K562 (cell line): ENCODE results near the gene PPP1CA.

Source experiments
- BHLHE40 ChIP-seq: IDR thresholded peaks from 2 replicates; pipeline ENCODE4 v1.6.1; 2011; ENCODE audit warnings: low read length, improper control_type of control experiment
- CBX5 ChIP-seq: IDR thresholded peaks from 2 replicates; pipeline ENCODE4 v1.6.1; 2014; ENCODE audit warnings: low read depth, borderline replicate concordance
- EP300 ChIP-seq: IDR thresholded peaks from 2 replicates; pipeline ENCODE4 v1.6.1; 2012; ENCODE audit warnings: low read length, improper control_type of control experiment
- MAZ ChIP-seq, 2 experiments: fragments of 450-650 bp in 1 of 2; sonication (generic) in 1 of 2; formaldehyde crosslinking; IDR thresholded peaks in 1 of 2; conservative IDR thresholded peaks in 1 of 2; 2 replicates each; pipeline versions ENCODE4 v1.4.0 to v1.5.0; 2020; ENCODE audit warnings: mild to moderate bottlenecking in 1 of 2, missing genetic modification reagents in 1 of 2
- NFE2 ChIP-seq: IDR thresholded peaks from 2 replicates; pipeline ENCODE4 v1.6.1; 2014; ENCODE audit warnings: antibody characterized with exemption, low read depth
- POLR2A ChIP-seq: fragments of 450-650 bp; conservative IDR thresholded peaks from 2 replicates; pipeline ENCODE4 v1.6.1; 2016
- TF ChIP-seq, protein P1 (sequence below): fragments of 450-650 bp; IDR thresholded peaks from 2 replicates; pipeline ENCODE4 v1.6.1; 2016
- TF ChIP-seq, protein P2 (sequence below), 3 experiments: IDR thresholded peaks in 2 of 3; conservative IDR thresholded peaks in 1 of 3; 2 replicates each; pipeline ENCODE4 v1.5.1; 2011 to 2012; ENCODE audit warnings: low read length in 3 of 3, mild to moderate bottlenecking in 3 of 3, control low read depth in 2 of 3, improper control_type of control experiment in 1 of 3, inconsistent platforms in 1 of 3, low read depth in 1 of 3, mixed read lengths in 1 of 3, moderate library complexity in 1 of 3; ENCODE audit not compliant: insufficient read depth in 2 of 3
- TF ChIP-seq, protein P3 (sequence below): fragments of 250-450 bp; sonication (Bioruptor Pico); IDR thresholded peaks from 2 replicates; pipeline ENCODE4 v1.4.0; 2020
- TF ChIP-seq, protein P4 (sequence below), 2 experiments: fragments of 450-650 bp in 1 of 2; IDR thresholded peaks; 2 replicates each; pipeline ENCODE4 v1.6.1; 2011 to 2017; ENCODE audit warnings: low read depth in 2 of 2, antibody characterized with exemption in 1 of 2, borderline replicate concordance in 1 of 2, low read length in 1 of 2, mild to moderate bottlenecking in 1 of 2, mixed read lengths in 1 of 2; ENCODE audit not compliant: control insufficient read depth in 1 of 2

DNA sequence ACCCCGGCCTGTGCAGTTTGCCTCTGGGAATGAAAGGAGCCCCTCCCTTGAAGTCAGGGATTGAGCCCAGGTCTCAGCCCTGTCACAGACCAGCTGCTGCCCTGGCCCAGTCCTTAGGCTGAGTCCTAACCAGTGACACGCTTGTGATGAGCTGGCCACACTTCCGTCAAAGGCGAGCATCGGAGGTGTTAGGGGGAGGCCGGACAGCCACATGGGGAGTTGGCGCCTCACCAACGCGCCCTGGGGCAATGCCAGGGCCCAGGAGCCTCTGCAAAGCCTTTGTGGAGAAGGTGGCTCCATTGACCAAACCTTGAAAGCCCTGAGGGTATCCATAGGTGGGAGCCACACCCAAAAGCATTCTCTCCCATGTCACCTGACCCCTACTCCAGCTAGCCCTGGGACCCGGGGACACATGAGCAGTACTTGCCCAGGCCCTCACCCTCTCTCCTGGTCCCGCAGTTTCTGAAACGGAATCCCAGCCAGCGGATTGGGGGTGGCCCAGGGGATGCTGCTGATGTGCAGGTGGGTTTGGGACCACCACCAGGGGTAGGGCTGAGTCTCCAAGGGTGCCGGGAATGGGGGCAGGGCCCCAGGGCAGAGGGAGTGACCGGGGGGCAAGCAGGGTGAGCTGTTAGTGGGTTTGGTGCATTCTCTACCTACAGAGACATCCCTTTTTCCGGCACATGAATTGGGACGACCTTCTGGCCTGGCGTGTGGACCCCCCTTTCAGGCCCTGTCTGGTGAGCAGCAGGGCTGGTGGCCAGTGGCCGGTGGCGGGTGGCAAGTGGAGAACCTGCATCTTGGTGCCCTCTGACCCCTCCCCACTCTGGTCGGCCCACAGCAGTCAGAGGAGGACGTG is 32.1 kb upstream of the PPP1CA start:
- TF ChIP-seq CBX5 (no peak), NFE2 (no peak), POLR2A (no peak), MAZ (CRISPR knock-in tag; conservative IDR thresholded peaks at IDR 0.05 in 1 of 2, IDR thresholded peaks at IDR 0.05 in 1 of 2) (no peak), BHLHE40 (no peak), EP300 (no peak)
- TF ChIP-seq, protein P1, sequence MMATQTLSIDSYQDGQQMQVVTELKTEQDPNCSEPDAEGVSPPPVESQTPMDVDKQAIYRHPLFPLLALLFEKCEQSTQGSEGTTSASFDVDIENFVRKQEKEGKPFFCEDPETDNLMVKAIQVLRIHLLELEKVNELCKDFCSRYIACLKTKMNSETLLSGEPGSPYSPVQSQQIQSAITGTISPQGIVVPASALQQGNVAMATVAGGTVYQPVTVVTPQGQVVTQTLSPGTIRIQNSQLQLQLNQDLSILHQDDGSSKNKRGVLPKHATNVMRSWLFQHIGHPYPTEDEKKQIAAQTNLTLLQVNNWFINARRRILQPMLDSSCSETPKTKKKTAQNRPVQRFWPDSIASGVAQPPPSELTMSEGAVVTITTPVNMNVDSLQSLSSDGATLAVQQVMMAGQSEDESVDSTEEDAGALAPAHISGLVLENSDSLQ = no peak
- TF ChIP-seq, protein P2, sequence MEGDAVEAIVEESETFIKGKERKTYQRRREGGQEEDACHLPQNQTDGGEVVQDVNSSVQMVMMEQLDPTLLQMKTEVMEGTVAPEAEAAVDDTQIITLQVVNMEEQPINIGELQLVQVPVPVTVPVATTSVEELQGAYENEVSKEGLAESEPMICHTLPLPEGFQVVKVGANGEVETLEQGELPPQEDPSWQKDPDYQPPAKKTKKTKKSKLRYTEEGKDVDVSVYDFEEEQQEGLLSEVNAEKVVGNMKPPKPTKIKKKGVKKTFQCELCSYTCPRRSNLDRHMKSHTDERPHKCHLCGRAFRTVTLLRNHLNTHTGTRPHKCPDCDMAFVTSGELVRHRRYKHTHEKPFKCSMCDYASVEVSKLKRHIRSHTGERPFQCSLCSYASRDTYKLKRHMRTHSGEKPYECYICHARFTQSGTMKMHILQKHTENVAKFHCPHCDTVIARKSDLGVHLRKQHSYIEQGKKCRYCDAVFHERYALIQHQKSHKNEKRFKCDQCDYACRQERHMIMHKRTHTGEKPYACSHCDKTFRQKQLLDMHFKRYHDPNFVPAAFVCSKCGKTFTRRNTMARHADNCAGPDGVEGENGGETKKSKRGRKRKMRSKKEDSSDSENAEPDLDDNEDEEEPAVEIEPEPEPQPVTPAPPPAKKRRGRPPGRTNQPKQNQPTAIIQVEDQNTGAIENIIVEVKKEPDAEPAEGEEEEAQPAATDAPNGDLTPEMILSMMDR (IDR thresholded peaks at IDR 0.05 in 2 of 3, conservative IDR thresholded peaks at IDR 0.05 in 1 of 3; ENCODE audit: insufficient read depth in 2 of 3, low read depth in 1 of 3, low read length in 3 of 3) = no peak
- TF ChIP-seq, protein P3, sequence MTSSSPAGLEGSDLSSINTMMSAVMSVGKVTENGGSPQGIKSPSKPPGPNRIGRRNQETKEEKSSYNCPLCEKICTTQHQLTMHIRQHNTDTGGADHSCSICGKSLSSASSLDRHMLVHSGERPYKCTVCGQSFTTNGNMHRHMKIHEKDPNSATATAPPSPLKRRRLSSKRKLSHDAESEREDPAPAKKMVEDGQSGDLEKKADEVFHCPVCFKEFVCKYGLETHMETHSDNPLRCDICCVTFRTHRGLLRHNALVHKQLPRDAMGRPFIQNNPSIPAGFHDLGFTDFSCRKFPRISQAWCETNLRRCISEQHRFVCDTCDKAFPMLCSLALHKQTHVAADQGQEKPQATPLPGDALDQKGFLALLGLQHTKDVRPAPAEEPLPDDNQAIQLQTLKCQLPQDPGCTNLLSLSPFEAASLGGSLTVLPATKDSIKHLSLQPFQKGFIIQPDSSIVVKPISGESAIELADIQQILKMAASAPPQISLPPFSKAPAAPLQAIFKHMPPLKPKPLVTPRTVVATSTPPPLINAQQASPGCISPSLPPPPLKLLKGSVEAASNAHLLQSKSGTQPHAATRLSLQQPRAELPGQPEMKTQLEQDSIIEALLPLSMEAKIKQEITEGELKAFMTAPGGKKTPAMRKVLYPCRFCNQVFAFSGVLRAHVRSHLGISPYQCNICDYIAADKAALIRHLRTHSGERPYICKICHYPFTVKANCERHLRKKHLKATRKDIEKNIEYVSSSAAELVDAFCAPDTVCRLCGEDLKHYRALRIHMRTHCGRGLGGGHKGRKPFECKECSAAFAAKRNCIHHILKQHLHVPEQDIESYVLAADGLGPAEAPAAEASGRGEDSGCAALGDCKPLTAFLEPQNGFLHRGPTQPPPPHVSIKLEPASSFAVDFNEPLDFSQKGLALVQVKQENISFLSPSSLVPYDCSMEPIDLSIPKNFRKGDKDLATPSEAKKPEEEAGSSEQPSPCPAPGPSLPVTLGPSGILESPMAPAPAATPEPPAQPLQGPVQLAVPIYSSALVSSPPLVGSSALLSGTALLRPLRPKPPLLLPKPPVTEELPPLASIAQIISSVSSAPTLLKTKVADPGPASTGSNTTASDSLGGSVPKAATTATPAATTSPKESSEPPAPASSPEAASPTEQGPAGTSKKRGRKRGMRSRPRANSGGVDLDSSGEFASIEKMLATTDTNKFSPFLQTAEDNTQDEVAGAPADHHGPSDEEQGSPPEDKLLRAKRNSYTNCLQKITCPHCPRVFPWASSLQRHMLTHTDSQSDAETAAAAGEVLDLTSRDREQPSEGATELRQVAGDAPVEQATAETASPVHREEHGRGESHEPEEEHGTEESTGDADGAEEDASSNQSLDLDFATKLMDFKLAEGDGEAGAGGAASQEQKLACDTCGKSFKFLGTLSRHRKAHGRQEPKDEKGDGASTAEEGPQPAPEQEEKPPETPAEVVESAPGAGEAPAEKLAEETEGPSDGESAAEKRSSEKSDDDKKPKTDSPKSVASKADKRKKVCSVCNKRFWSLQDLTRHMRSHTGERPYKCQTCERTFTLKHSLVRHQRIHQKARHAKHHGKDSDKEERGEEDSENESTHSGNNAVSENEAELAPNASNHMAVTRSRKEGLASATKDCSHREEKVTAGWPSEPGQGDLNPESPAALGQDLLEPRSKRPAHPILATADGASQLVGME (CRISPR knock-in tag) = no peak
- TF ChIP-seq, protein P4, sequence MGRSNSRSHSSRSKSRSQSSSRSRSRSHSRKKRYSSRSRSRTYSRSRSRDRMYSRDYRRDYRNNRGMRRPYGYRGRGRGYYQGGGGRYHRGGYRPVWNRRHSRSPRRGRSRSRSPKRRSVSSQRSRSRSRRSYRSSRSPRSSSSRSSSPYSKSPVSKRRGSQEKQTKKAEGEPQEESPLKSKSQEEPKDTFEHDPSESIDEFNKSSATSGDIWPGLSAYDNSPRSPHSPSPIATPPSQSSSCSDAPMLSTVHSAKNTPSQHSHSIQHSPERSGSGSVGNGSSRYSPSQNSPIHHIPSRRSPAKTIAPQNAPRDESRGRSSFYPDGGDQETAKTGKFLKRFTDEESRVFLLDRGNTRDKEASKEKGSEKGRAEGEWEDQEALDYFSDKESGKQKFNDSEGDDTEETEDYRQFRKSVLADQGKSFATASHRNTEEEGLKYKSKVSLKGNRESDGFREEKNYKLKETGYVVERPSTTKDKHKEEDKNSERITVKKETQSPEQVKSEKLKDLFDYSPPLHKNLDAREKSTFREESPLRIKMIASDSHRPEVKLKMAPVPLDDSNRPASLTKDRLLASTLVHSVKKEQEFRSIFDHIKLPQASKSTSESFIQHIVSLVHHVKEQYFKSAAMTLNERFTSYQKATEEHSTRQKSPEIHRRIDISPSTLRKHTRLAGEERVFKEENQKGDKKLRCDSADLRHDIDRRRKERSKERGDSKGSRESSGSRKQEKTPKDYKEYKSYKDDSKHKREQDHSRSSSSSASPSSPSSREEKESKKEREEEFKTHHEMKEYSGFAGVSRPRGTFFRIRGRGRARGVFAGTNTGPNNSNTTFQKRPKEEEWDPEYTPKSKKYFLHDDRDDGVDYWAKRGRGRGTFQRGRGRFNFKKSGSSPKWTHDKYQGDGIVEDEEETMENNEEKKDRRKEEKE (IDR thresholded peaks at IDR 0.05; ENCODE audit: borderline replicate concordance in 1 of 2, control insufficient read depth in 1 of 2, low read depth in 2 of 2, low read length in 1 of 2) = no peak
